Natural killer cell (primary cell): ENCODE measurements around the gene LYRM4. TPM values are rescaled to one million over a fixed set of nuclear protein-coding genes. Genes with fewer than 3 reads are reported as not detected.

Experiments used
- ATAC-seq, 3 donors: fragments of 150-1000 bp in 2 of 3; fragments of 200-7000 bp in 1 of 3; cut with Tn5 transposase; 1 replicate in 1 of 3; 2 replicates in 2 of 3; pipeline ENCODE4 v1.10.0; 2021; ENCODE audit warnings: mild to moderate bottlenecking in 2 of 3, moderate library complexity in 2 of 3
- DNase-seq, 2 donors: peaks; one replicate each; pipeline versions ENCODE4 v3.0.0 to v3.0.0-alpha.2; 2013 to 2021; ENCODE audit warnings: mixed read lengths in 1 of 2
- H3K27ac ChIP-seq: one replicate; pipeline ENCODE4 v1.5.1; 2013; ENCODE audit warnings: mild to moderate bottlenecking, low read length
- H3K27me3 ChIP-seq: one replicate; pipeline ENCODE4 v1.6.1; 2013; ENCODE audit warnings: low read length; ENCODE audit not compliant: control insufficient read depth, insufficient read depth
- H3K36me3 ChIP-seq: one replicate; pipeline ENCODE4 v1.6.1; 2013; ENCODE audit warnings: low read length; ENCODE audit not compliant: control insufficient read depth, insufficient read depth
- H3K4me1 ChIP-seq: one replicate; pipeline ENCODE4 v1.6.1; 2013; ENCODE audit warnings: low read length; ENCODE audit not compliant: control insufficient read depth, insufficient read depth
- H3K4me3 ChIP-seq: one replicate; pipeline ENCODE4 v1.5.1; 2013; ENCODE audit warnings: low read length
- H3K9me3 ChIP-seq: one replicate; pipeline ENCODE4 v1.6.1; 2013; ENCODE audit warnings: low read length; ENCODE audit not compliant: control insufficient read depth, insufficient read depth
- H3K27ac Mint-ChIP-seq, 2 donors: one replicate each; pipeline ENCODE4 v1.8.0; 2022; ENCODE audit warnings: mild to moderate bottlenecking in 2 of 2, mixed read lengths in 2 of 2, moderate library complexity in 1 of 2
- H3K27me3 Mint-ChIP-seq, 2 donors: one replicate each; pipeline ENCODE4 v1.8.0; 2022; ENCODE audit warnings: low read depth in 2 of 2, mixed read lengths in 2 of 2
- H3K36me3 Mint-ChIP-seq: one replicate; pipeline ENCODE4 v1.8.0; 2022; ENCODE audit warnings: mixed read lengths
- H3K4me1 Mint-ChIP-seq, 2 donors: one replicate each; pipeline ENCODE4 v1.8.0; 2022; ENCODE audit warnings: mixed read lengths in 2 of 2
- H3K4me3 Mint-ChIP-seq: one replicate; pipeline ENCODE4 v1.8.0; 2022; ENCODE audit warnings: mild to moderate bottlenecking, moderate library complexity, mixed read lengths
- H3K9me3 Mint-ChIP-seq, 2 donors: one replicate each; pipeline ENCODE4 v1.8.0; 2022; ENCODE audit warnings: mixed read lengths in 2 of 2
- WGBS: methylation state at CpG from one replicate; pipeline ENCODE4 v1.1.7; 2013; ENCODE audit warnings: missing lambda C conversion rate; ENCODE audit not compliant: insufficient coverage; 5-methylcytosine and 5-hydroxymethylcytosine counted together
- intact Hi-C: fragments of 100-400 bp; cut with micrococcal nuclease; formaldehyde crosslinking; loops from one replicate; pipeline ENCODE4 v1.14.2; 2022
- total RNA-seq, 4 donors: library from RNA; stranded (reverse); fragments of 120-200 nt in 1 of 4; gene quantifications; one replicate each; pipeline versions ENCODE4 v1.2.3 to v1.2.4, GENCODE V29; 2013 to 2022
- TF ChIP-seq, protein P1 (sequence below): fragments of 200-600 bp; IDR thresholded peaks from one replicate; pipeline ENCODE4 v1.8.0; 2022; ENCODE audit warnings: antibody characterized with exemption

The LYRM4 gene
- total RNA-seq, 3 donors from 2014 or later (not counting 1 experiment from before 2014, with no cell fraction given) = 9.1 to 11.4 (median 11.1) TPM

- H3K27me3 Mint-ChIP-seq = no peaks in the 10 kb centered on the region
Measured at GRCh38 chr6:5302220-5302946, 41.6 kb upstream of the LYRM4 start.

DNA sequence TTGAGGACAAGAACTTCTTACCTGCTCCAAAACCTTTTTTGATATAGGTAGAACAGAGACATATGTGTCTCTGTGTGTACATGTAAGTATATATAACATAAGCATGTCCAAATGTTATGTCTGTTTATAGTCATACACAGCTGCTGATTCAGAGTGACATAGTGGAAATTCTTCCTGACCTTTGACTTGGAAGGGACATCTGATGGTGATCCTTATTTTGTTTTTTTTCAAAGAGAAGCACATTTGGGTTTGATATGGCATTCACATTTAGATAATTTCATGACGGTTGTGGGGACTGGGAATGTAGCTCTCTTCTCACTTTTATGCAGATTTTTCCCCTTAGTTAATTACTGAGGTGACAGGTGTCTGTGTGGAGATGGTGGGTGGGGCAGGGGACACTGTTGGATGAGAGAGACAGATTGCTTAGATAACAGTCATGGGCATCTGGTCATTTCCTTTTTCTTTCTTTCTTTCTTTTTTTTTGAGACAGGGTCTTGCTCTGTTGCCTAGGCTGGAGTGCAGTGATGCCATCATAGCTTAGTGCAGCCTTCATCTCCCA, 39.5 kb upstream of the LYRM4 start:
- Histone ChIP-seq H3K4me3 (no peak overlapping the region), H3K4me1 (peaks cover 16% of the 10 kb centered on the region), H3K9me3 (no peaks in the 10 kb centered on the region), H3K27ac (no peak overlapping the region), H3K27me3 (no peaks in the 10 kb centered on the region), H3K36me3 (no peaks in the 10 kb centered on the region)
- ATAC-seq = no peak
- no peaks in the 10 kb centered on the region for H3K9me3 Mint-ChIP-seq
- intact Hi-C loops = no loop called here
- no peak overlapping the region for H3K4me3 Mint-ChIP-seq
- H3K27me3 Mint-ChIP-seq = no peaks in the 10 kb centered on the region
- TF ChIP-seq, protein P1, sequence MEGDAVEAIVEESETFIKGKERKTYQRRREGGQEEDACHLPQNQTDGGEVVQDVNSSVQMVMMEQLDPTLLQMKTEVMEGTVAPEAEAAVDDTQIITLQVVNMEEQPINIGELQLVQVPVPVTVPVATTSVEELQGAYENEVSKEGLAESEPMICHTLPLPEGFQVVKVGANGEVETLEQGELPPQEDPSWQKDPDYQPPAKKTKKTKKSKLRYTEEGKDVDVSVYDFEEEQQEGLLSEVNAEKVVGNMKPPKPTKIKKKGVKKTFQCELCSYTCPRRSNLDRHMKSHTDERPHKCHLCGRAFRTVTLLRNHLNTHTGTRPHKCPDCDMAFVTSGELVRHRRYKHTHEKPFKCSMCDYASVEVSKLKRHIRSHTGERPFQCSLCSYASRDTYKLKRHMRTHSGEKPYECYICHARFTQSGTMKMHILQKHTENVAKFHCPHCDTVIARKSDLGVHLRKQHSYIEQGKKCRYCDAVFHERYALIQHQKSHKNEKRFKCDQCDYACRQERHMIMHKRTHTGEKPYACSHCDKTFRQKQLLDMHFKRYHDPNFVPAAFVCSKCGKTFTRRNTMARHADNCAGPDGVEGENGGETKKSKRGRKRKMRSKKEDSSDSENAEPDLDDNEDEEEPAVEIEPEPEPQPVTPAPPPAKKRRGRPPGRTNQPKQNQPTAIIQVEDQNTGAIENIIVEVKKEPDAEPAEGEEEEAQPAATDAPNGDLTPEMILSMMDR = no peak
- peaks cover 29 to 32% of the 10 kb centered on the region in 2 donors for H3K4me1 Mint-ChIP-seq
- H3K27ac Mint-ChIP-seq = no peak overlapping the region
- DNase-seq = no peak
- no CpG with 5 or more reads among the region's 1 CpG for WGBS
- no peaks in the 10 kb centered on the region for H3K36me3 Mint-ChIP-seq

More at GRCh38 chr6:5302220-5302946, 41.6 kb upstream of the LYRM4 start:
- WGBS = 55% methylated on average over 10 of the region's 10 CpGs
- H3K27ac Mint-ChIP-seq = peak overlapping the region in 1 of 2 donors; percentile 0
- no peak overlapping the region for H3K4me3 ChIP-seq
- TF ChIP-seq, protein P1 = no peak
- ATAC-seq = peak in 2 of 3 donors; percentile 28 to 54
- no peak overlapping the region for H3K4me3 Mint-ChIP-seq
- no peaks in the 10 kb centered on the region for H3K36me3 Mint-ChIP-seq
- H3K9me3 ChIP-seq = no peaks in the 10 kb centered on the region
- peaks cover 16% of the 10 kb centered on the region for H3K4me1 ChIP-seq
- peaks cover 25 to 34% of the 10 kb centered on the region in 2 donors for H3K4me1 Mint-ChIP-seq
- intact Hi-C loops = no loop called here
- H3K36me3 ChIP-seq = no peaks in the 10 kb centered on the region
- no peak overlapping the region for H3K27ac ChIP-seq
- DNase-seq = peak in 1 of 2 donors; percentile 21
- H3K27me3 ChIP-seq = no peaks in the 10 kb centered on the region
- H3K9me3 Mint-ChIP-seq = no peaks in the 10 kb centered on the region

- TF ChIP-seq, protein P1 = no peak
- Mint-ChIP-seq H3K27ac (no peak overlapping the region), H3K4me1 (peaks cover 37 to 38% of the 10 kb centered on the region in 2 donors), H3K4me3 (no peak overlapping the region), H3K9me3 (no peaks in the 10 kb centered on the region), H3K36me3 (no peaks in the 10 kb centered on the region), H3K27me3 (no peaks in the 10 kb centered on the region)
- Histone ChIP-seq H3K4me3 (no peak overlapping the region), H3K27me3 (no peaks in the 10 kb centered on the region), H3K9me3 (no peaks in the 10 kb centered on the region), H3K36me3 (no peaks in the 10 kb centered on the region), H3K4me1 (peaks cover 8% of the 10 kb centered on the region), H3K27ac (no peak overlapping the region)
- intact Hi-C loops = no loop called here
- DNase-seq (no peak), ATAC-seq (no peak)
- 100% methylated on average over 6 of the region's 7 CpGs for WGBS
Measured at GRCh38 chr6:5295623-5296022, 34.9 kb upstream of the LYRM4 start.
